Measurements from ENCODE around the gene OR2V2. TPM values are rescaled to one million over a fixed set of nuclear protein-coding genes. Genes with fewer than 3 reads are reported as not detected.
"Not testable (repeated sequence)": the region's sequence is repeated elsewhere in the genome, so short reads cannot be mapped to it uniquely, and the experiment has no call there.

The OR2V2 gene, protein sequence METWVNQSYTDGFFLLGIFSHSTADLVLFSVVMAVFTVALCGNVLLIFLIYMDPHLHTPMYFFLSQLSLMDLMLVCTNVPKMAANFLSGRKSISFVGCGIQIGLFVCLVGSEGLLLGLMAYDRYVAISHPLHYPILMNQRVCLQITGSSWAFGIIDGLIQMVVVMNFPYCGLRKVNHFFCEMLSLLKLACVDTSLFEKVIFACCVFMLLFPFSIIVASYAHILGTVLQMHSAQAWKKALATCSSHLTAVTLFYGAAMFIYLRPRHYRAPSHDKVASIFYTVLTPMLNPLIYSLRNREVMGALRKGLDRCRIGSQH
- total RNA-seq (not detected), polyA plus RNA-seq (not detected)
- long read RNA-seq, donor 1: 0 reads
- long read RNA-seq, donor 2: 0 reads
- long read RNA-seq, donor 3: 0 reads
- long read RNA-seq, donor 4: 0 reads
- long read RNA-seq, donor 5: 0 reads

DNA sequence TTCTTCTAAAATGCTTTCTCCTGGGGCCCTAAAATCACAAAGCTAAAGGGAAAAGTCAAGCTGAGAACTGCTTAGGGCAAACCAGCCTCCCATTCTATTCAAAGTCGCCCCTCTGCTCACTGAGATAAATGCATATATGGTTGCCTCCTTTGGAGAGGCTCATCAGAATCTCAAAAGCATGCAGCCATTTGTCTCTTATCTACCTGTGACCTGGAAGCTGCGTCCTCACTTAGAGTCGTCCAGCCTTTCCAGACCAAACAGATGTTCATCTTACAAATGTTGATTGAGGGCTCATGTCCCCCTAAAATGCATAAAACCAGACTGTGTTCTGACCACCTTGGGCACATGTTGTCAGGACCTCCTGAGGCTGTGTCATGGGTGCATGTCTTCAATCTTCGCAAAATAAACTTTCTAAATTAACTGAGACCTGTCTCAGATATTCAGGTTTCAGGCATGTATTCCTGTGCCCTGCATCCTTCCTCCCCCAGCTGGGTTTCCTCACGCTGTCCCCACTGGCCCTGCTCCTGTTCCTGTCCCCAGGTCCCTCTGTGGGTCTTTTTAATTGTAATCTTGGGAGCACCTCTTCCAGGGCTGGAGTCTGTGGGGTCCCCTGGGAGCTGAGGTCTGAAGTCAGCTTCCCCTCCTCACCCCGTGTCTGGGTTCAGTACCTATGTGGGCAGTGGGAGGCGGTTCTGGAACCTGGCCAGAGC, at the start of gene OR2V2:
OR2V2 (plus strand) TSS at position 660 of the 710 bp plus-strand sequence. CDS start 7,357 bp downstream, outside the sequence.
- H3K4me3 ChIP-seq; ATAC-seq (ENCODE audit: insufficient read depth, low FRiP score); H3K36me3 ChIP-seq (ENCODE audit: control insufficient read depth in 4 of 4, insufficient read depth in 4 of 4, low read length in 4 of 4); H3K27ac ChIP-seq (ENCODE audit: low read depth in 1 of 2, low read length in 1 of 2); DNase-seq; H3K27me3 ChIP-seq (ENCODE audit: control insufficient read depth in 3 of 3, insufficient read depth in 3 of 3, low read length in 2 of 3); H3K9ac ChIP-seq (ENCODE audit: insufficient read depth in 1 of 2, low read length in 2 of 2); H3K9me3 ChIP-seq (ENCODE audit: control insufficient read depth in 4 of 4, insufficient read depth in 3 of 4, low read length in 3 of 4); H3K4me1 ChIP-seq (ENCODE audit: control insufficient read depth in 5 of 5, insufficient read depth in 5 of 5, low read length in 5 of 5): not testable (repeated sequence)
- 56 to 57% methylated on average over 7 of the region's 7 CpGs for WGBS, 2 donors

DNA sequence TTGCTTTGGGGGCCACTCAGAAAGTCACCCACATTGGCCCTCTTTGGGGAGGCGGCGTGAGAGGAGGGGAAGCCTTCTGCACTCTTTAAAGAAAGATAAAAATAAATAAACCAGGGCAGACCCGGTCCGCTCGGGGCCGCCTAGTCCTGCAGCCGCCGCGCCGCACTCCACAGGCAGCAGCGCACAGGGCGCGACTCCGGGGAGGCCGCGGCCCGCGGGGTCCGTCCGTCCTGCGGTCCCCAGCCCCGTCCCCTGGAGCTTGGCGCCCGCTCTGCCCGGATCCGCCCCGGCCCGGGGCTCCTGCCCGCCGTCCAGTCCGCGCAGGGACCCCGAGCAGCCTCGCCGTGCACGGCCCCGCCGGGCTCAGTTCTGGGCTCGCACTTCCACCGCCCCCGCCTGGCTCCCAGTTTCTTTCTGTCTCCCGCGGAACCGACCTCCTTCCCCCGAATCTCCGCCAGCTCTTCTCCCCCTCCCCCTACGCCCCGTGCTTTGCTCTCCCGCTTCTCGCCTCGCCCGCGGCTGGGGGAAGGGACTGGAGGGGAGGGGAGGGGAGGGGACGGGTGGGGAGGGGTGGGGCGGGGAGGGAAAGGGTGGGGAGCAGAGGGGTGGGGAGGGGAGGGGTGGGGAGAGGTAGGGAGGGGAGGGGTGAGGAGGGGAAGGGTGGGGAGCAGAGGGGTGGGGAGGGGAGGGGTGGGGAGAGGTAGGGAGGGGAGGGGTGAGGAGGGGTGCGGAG, 49.5 kb upstream of the OR2V2 start:
- not testable (repeated sequence) for H3K4me3 ChIP-seq; H3K36me3 ChIP-seq (ENCODE audit: control insufficient read depth in 4 of 4, insufficient read depth in 4 of 4, low read length in 4 of 4); H3K9ac ChIP-seq (ENCODE audit: insufficient read depth in 1 of 2, low read length in 2 of 2); H3K4me1 ChIP-seq (ENCODE audit: control insufficient read depth in 5 of 5, insufficient read depth in 5 of 5, low read length in 5 of 5); ATAC-seq (ENCODE audit: insufficient read depth, low FRiP score); DNase-seq; H3K27ac ChIP-seq (ENCODE audit: low read depth in 1 of 2, low read length in 1 of 2)
- Histone ChIP-seq H3K9me3 (ENCODE audit: control insufficient read depth in 4 of 4, insufficient read depth in 3 of 4, low read length in 3 of 4) (peaks cover 0 to 11% (median 0%) of the 10 kb centered on the region in 4 donors), H3K27me3 (ENCODE audit: control insufficient read depth in 3 of 3, insufficient read depth in 3 of 3, low read length in 2 of 3) (peaks cover 9 to 21% (median 17%) of the 10 kb centered on the region in 3 donors)
- WGBS, 2 donors: no CpG with 5 or more reads among the region's 56 CpGs

- Histone ChIP-seq H3K27me3 (ENCODE audit: control insufficient read depth in 3 of 3, insufficient read depth in 3 of 3, low read length in 2 of 3) (peaks cover 9 to 18% (median 17%) of the 10 kb centered on the region in 3 donors), H3K27ac (ENCODE audit: low read depth in 1 of 2, low read length in 1 of 2) (no peak overlapping the region), H3K4me1 (ENCODE audit: control insufficient read depth in 5 of 5, insufficient read depth in 5 of 5, low read length in 5 of 5) (peaks cover 0 to 8% (median 0%) of the 10 kb centered on the region in 5 donors), H3K4me3 (no peak overlapping the region), H3K9me3 (ENCODE audit: control insufficient read depth in 4 of 4, insufficient read depth in 3 of 4, low read length in 3 of 4) (peaks cover 0 to 11% (median 0%) of the 10 kb centered on the region in 4 donors), H3K9ac (ENCODE audit: insufficient read depth in 1 of 2, low read length in 2 of 2) (no peak overlapping the region), H3K36me3 (ENCODE audit: control insufficient read depth in 4 of 4, insufficient read depth in 4 of 4, low read length in 4 of 4) (no peaks in the 10 kb centered on the region)
- TF ChIP-seq, protein P1, sequence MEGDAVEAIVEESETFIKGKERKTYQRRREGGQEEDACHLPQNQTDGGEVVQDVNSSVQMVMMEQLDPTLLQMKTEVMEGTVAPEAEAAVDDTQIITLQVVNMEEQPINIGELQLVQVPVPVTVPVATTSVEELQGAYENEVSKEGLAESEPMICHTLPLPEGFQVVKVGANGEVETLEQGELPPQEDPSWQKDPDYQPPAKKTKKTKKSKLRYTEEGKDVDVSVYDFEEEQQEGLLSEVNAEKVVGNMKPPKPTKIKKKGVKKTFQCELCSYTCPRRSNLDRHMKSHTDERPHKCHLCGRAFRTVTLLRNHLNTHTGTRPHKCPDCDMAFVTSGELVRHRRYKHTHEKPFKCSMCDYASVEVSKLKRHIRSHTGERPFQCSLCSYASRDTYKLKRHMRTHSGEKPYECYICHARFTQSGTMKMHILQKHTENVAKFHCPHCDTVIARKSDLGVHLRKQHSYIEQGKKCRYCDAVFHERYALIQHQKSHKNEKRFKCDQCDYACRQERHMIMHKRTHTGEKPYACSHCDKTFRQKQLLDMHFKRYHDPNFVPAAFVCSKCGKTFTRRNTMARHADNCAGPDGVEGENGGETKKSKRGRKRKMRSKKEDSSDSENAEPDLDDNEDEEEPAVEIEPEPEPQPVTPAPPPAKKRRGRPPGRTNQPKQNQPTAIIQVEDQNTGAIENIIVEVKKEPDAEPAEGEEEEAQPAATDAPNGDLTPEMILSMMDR (IDR thresholded peaks at IDR 0.05; ENCODE audit: control extremely low read depth, extremely low read depth): no peak
- no peak for ATAC-seq (ENCODE audit: insufficient read depth, low FRiP score)
- DNase-seq: no peak
- WGBS, 2 donors: 23 to 28% methylated on average over 20 to 22 of the region's 22 CpGs
These were observed 48.4 kb upstream of the OR2V2 start for GRCh38 chr5:181098762-181099601.

- no peak for DNase-seq
- H3K4me3 ChIP-seq: no peak overlapping the region
- H3K9ac ChIP-seq (ENCODE audit: insufficient read depth in 1 of 2, low read length in 2 of 2): no peak overlapping the region
- H3K27me3 ChIP-seq (ENCODE audit: control insufficient read depth in 3 of 3, insufficient read depth in 3 of 3, low read length in 2 of 3): peaks cover 9 to 25% (median 23%) of the 10 kb centered on the region in 3 donors
- peaks cover 0 to 8% (median 0%) of the 10 kb centered on the region in 5 donors for H3K4me1 ChIP-seq (ENCODE audit: control insufficient read depth in 5 of 5, insufficient read depth in 5 of 5, low read length in 5 of 5)
- no peak overlapping the region for H3K27ac ChIP-seq (ENCODE audit: low read depth in 1 of 2, low read length in 1 of 2)
- 51 to 62% methylated on average over 11 of the region's 11 CpGs for WGBS, 2 donors
- TF ChIP-seq, protein P1 (IDR thresholded peaks at IDR 0.05; ENCODE audit: control extremely low read depth, extremely low read depth): no peak
- ATAC-seq (ENCODE audit: insufficient read depth, low FRiP score): no peak
- H3K9me3 ChIP-seq (ENCODE audit: control insufficient read depth in 4 of 4, insufficient read depth in 3 of 4, low read length in 3 of 4): peaks cover 0 to 11% (median 0%) of the 10 kb centered on the region in 4 donors
- H3K36me3 ChIP-seq (ENCODE audit: control insufficient read depth in 4 of 4, insufficient read depth in 4 of 4, low read length in 4 of 4): no peaks in the 10 kb centered on the region
These were observed 47.7 kb upstream of the OR2V2 start for GRCh38 chr5:181099602-181100086.

All from lung (tissue), 16 donors.